ENCODE measurements around the gene ALCAM.
"Not testable (repeated sequence)": the region's sequence is repeated elsewhere in the genome, so short reads cannot be mapped to it uniquely, and the experiment has no call there.

Gene ALCAM

GRCh38 chr3:105402287-105402801 is 35.6 kb downstream of the ALCAM start:
- DNase-seq (ENCODE audit: low read depth in 1 of 2, low spot score in 1 of 2), result no peak
- Histone ChIP-seq H3K27me3 (ENCODE audit: insufficient read depth, poor library complexity, severe bottlenecking) (no peaks in the 10 kb centered on the region), H3K4me3 (replicated peaks; ENCODE audit: insufficient read depth, low read length) (no peak overlapping the region), H3K27ac (replicated peaks) (no peak overlapping the region)
- TF ChIP-seq CTCF (IDR thresholded peaks at IDR 0.05; ENCODE audit: insufficient read depth, low read length), result no peak

- not testable (repeated sequence) for H3K27ac ChIP-seq (replicated peaks)
Observed at GRCh38 chr3:105403034-105403433, 36.3 kb downstream of the ALCAM start.

GRCh38 chr3:105406268-105406667 is 39.6 kb downstream of the ALCAM start:
- TF ChIP-seq POLR2AphosphoS5 (IDR thresholded peaks at IDR 0.05; ENCODE audit: low read depth), result no peak
- no peak for TF ChIP-seq SPI1 (IDR thresholded peaks at IDR 0.05; ENCODE audit: borderline replicate concordance, low read depth)
- no peak for TF ChIP-seq GABPA (IDR thresholded peaks at IDR 0.05; ENCODE audit: low read depth)
- TF ChIP-seq REST (IDR thresholded peaks at IDR 0.05; ENCODE audit: insufficient replicate concordance, low read depth), result no peak
- TF ChIP-seq CTCF (IDR thresholded peaks at IDR 0.05; ENCODE audit: insufficient read depth, low read length), result no peak
- no peaks in the 10 kb centered on the region for H3K27me3 ChIP-seq (ENCODE audit: insufficient read depth, poor library complexity, severe bottlenecking)
- DNase-seq (ENCODE audit: low read depth in 1 of 2, low spot score in 1 of 2), result no peak
- H3K4me3 ChIP-seq (replicated peaks; ENCODE audit: insufficient read depth, low read length), result no peak overlapping the region
- no peak overlapping the region for H3K27ac ChIP-seq (replicated peaks)

More at GRCh38 chr3:105403034-105403433, 36.3 kb downstream of the ALCAM start:
- DNase-seq (ENCODE audit: low read depth in 1 of 2, low spot score in 1 of 2); H3K4me3 ChIP-seq (replicated peaks; ENCODE audit: insufficient read depth, low read length); H3K27me3 ChIP-seq (ENCODE audit: insufficient read depth, poor library complexity, severe bottlenecking): not testable (repeated sequence)

- TF ChIP-seq CTCF (IDR thresholded peaks at IDR 0.05; ENCODE audit: insufficient read depth, low read length) (no peak), GABPA (IDR thresholded peaks at IDR 0.05; ENCODE audit: low read depth) (no peak)
- no peaks in the 10 kb centered on the region for H3K27me3 ChIP-seq (ENCODE audit: insufficient read depth, poor library complexity, severe bottlenecking)
- no peak overlapping the region for H3K4me3 ChIP-seq (replicated peaks; ENCODE audit: insufficient read depth, low read length)
- no peak overlapping the region for H3K27ac ChIP-seq (replicated peaks)
- DNase-seq (ENCODE audit: low read depth in 1 of 2, low spot score in 1 of 2), result no peak
Observed at GRCh38 chr3:105409364-105409763, 42.7 kb downstream of the ALCAM start.

- Histone ChIP-seq H3K27ac (replicated peaks) (no peak overlapping the region), H3K27me3 (ENCODE audit: insufficient read depth, poor library complexity, severe bottlenecking) (no peaks in the 10 kb centered on the region), H3K4me3 (replicated peaks; ENCODE audit: insufficient read depth, low read length) (no peak overlapping the region)
- TF ChIP-seq REST (IDR thresholded peaks at IDR 0.05; ENCODE audit: insufficient replicate concordance, low read depth), result no peak
- no peak for DNase-seq (ENCODE audit: low read depth in 1 of 2, low spot score in 1 of 2)
Observed at GRCh38 chr3:105413343-105413887, 46.7 kb downstream of the ALCAM start.
